ENCODE measurements around the gene PFN3. TPM values are rescaled to one million over a fixed set of nuclear protein-coding genes. Genes with fewer than 3 reads are reported as not detected.

Gene PFN3
- total RNA-seq, 1 donor = not detected

DNA sequence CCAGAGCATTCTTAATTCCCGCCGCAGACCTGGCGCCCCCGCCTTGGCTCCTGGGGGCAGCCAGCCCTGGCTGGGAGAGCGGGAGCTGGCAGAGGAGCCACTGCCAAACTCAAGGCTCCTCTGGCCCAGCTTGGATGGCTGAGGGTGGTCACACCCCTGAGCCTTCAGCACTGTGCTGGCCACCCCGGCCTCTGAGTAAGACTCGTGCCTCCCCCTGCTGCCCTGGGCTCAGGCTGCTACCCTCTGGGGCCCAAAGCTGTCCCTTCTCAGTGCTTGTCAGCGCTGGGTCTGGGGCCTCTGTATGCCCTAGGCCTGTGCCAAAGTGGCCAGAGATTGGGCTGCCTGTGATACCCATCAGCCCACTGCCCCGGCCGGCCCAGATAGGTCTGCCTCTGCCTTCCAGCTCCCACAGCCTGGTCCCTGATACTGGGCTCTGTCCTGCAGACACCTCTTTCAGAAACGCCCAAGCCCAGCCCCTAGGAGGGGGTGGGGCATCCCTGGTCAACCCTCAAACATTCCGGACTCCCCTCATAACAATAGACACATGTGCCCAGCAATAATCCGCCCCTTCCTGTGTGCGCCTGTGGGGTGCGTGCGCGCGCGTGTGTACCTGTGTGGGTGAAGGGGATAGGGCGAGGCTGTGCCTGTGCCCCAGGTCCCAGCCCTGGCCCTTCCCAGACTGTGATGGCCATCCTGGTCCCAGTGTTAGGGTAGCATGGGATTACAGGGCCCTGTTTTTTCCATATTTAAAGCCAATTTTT is 41.8 kb upstream of the PFN3 start:
- DNase-seq (ENCODE audit: low read depth) = no peak
- no peak overlapping the region for H3K4me3 ChIP-seq (ENCODE audit: low read depth, low read length)
- TF ChIP-seq CTCF (IDR thresholded peaks at IDR 0.05; ENCODE audit: insufficient read depth, low read depth, low read length) = no peak

GRCh38 chr5:177440990-177441780 is 40.7 kb upstream of the PFN3 start:
- TF ChIP-seq CTCF (IDR thresholded peaks at IDR 0.05; ENCODE audit: insufficient read depth, low read depth, low read length) = no peak
- no peak for DNase-seq (ENCODE audit: low read depth)
- H3K4me3 ChIP-seq (ENCODE audit: low read depth, low read length) = no peak overlapping the region

DNA sequence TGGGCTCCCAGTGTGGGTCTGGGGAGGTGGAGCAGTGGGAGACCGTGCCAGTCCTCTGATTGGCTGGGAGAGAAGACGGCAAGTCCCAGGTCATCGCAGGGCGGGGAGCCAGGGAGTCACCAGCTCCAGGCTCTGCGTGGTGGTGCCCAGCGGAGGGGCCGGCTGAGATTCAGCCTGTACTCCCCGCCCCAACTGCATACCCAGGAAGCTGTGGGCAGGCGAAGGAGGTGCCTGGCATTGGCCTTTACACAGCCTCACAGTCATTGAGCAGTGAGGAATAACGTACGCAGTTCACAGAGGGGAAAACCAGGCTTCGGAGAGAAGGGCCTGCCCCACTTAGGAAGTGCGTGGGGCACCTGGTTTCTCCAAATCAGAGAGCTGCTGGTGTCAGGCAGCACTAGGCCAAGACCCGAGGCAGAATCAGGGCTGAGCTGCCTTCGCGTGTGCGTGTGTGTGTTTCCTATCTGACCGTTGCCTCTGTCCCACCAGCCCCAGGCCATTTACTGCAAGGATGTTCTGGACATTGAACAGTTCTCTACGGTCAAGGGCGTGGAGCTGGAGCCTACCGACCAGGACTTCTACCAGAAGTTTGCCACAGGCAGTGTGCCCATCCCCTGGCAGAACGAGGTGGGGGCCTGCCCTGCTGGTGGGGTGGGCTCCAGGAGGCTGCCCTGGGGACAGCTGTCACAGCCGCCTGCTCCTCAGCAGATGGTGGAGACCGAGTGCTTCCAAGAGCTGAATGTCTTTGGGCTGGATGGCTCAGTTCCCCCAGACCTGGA is 39.9 kb upstream of the PFN3 start:
- no peak for DNase-seq (ENCODE audit: low read depth)
- TF ChIP-seq CTCF (IDR thresholded peaks at IDR 0.05; ENCODE audit: insufficient read depth, low read depth, low read length) = no peak
- H3K4me3 ChIP-seq (ENCODE audit: low read depth, low read length) = no peak overlapping the region

DNA sequence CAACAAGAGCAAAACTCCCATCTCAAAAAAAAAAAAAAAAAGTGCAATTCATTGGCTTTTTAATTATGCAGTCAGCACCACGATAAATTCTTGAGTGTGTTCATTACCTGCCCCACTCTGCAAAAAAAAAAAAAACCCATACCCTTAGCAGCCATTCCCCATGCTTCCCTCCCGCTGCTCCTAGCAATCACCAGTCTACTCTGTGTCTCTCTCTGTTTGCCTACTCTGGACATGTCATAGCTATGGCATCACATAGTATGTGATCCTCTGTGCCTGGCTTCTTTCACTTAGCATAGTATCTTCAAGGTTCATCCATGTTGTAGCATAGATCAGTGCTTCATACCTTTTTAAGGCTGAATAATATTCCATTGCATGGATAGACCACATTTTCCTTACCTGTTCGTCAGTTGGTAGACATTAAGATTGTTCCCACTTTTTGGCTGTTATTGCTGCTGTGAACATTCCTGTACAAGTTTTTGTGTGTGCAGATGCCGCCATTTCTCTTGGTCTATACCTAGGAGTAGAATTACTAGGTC is 39.1 kb upstream of the PFN3 start:
- no peak for TF ChIP-seq CTCF (IDR thresholded peaks at IDR 0.05; ENCODE audit: insufficient read depth, low read depth, low read length)
- no peak overlapping the region for H3K4me3 ChIP-seq (ENCODE audit: low read depth, low read length)
- no peak for DNase-seq (ENCODE audit: low read depth)

GRCh38 chr5:177438468-177438867 is 38.0 kb upstream of the PFN3 start:
- no peak for DNase-seq (ENCODE audit: low read depth)
- H3K4me3 ChIP-seq (ENCODE audit: low read depth, low read length) = no peak overlapping the region
- TF ChIP-seq CTCF (IDR thresholded peaks at IDR 0.05; ENCODE audit: insufficient read depth, low read depth, low read length) = no peak

DNA sequence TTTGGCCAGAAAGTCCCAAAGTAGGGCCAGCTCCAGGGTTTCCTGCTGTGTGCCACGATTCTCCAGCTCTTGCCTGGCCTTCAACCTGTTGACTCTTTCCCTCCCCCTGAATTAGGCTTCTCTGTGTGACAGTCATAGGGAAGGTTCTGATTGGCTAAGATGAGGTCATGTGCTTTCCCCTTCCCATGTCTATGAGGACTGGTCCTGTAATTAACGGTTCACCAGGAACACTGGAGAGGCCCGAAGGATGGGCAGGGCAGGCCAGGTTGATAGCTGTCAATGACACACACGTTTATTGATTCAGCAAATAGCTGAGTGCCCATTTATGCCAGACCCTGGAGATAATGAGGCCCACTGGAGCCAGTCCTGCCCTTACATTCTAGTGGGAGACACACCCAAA is 37.2 kb upstream of the PFN3 start:
- no peak overlapping the region for H3K4me3 ChIP-seq (ENCODE audit: low read depth, low read length)
- no peak for DNase-seq (ENCODE audit: low read depth)
- TF ChIP-seq CTCF (IDR thresholded peaks at IDR 0.05; ENCODE audit: insufficient read depth, low read depth, low read length) = no peak

Data from fibroblast of villous mesenchyme (primary cell).